ENCODE data around the gene FAM117B. TPM values are rescaled to one million over a fixed set of nuclear protein-coding genes. Genes with fewer than 3 reads are reported as not detected.

FAM117B gene
- total RNA-seq, 2 donors from 2014 or later: 32.1 to 34.0 TPM

- Histone ChIP-seq H3K4me1 (ENCODE audit: control insufficient read depth, insufficient read depth, low read length) (no peaks in the 10 kb centered on the region), H3K27me3 (ENCODE audit: control insufficient read depth, insufficient read depth, low read length, poor library complexity, severe bottlenecking) (no peaks in the 10 kb centered on the region), H3K9me3 (ENCODE audit: control insufficient read depth, low read length) (no peaks in the 10 kb centered on the region), H3K4me3 (ENCODE audit: low read length) (no peak overlapping the region), H3K27ac (ENCODE audit: low read depth, low read length) (no peak overlapping the region), H3K9ac (ENCODE audit: extremely low read depth, low read length, poor library complexity, severe bottlenecking) (no peak overlapping the region), H3K36me3 (ENCODE audit: control insufficient read depth, insufficient read depth, low read length) (no peaks in the 10 kb centered on the region)
- Mint-ChIP-seq H3K9me3 (no peaks in the 10 kb centered on the region), H3K4me3 (no peak overlapping the region), H3K27me3 (ENCODE audit: insufficient read depth) (no peaks in the 10 kb centered on the region), H3K27ac (no peak overlapping the region), H3K4me1 (no peaks in the 10 kb centered on the region), H3K36me3 (ENCODE audit: low read depth) (no peaks in the 10 kb centered on the region)
- DNase-seq: no peak
- no peak for TF ChIP-seq CTCF (conservative IDR thresholded peaks at IDR 0.05)
- WGBS, 2 experiments (ENCODE audit: insufficient coverage in 1 of 2, insufficient read length in 1 of 2): 100% methylated on average over 2 of the region's 2 CpGs; no CpG with 5 or more reads in 1 of the 2 experiments
These were observed 55.1 kb downstream of the FAM117B start for GRCh38 chr2:202689898-202690297.

GRCh38 chr2:202690321-202690900 is 55.6 kb downstream of the FAM117B start:
- Histone ChIP-seq H3K27me3 (ENCODE audit: control insufficient read depth, insufficient read depth, low read length, poor library complexity, severe bottlenecking) (no peaks in the 10 kb centered on the region), H3K4me3 (ENCODE audit: low read length) (no peak overlapping the region), H3K36me3 (ENCODE audit: control insufficient read depth, insufficient read depth, low read length) (no peaks in the 10 kb centered on the region), H3K9me3 (ENCODE audit: control insufficient read depth, low read length) (no peaks in the 10 kb centered on the region), H3K9ac (ENCODE audit: extremely low read depth, low read length, poor library complexity, severe bottlenecking) (no peak overlapping the region), H3K27ac (ENCODE audit: low read depth, low read length) (no peak overlapping the region), H3K4me1 (ENCODE audit: control insufficient read depth, insufficient read depth, low read length) (no peaks in the 10 kb centered on the region)
- TF ChIP-seq CTCF (conservative IDR thresholded peaks at IDR 0.05): no peak
- Mint-ChIP-seq H3K9me3 (no peaks in the 10 kb centered on the region), H3K36me3 (ENCODE audit: low read depth) (no peaks in the 10 kb centered on the region), H3K4me3 (no peak overlapping the region), H3K27me3 (ENCODE audit: insufficient read depth) (no peaks in the 10 kb centered on the region), H3K4me1 (no peaks in the 10 kb centered on the region), H3K27ac (no peak overlapping the region)
- no peak for DNase-seq
- 91 to 100% methylated on average over 1 to 3 of the region's 3 CpGs for WGBS, 2 experiments (ENCODE audit: insufficient coverage in 1 of 2, insufficient read length in 1 of 2)

- no peaks in the 10 kb centered on the region for H3K4me1 ChIP-seq (ENCODE audit: control insufficient read depth, insufficient read depth, low read length)
- no peaks in the 10 kb centered on the region for H3K4me1 Mint-ChIP-seq
- H3K27me3 ChIP-seq (ENCODE audit: control insufficient read depth, insufficient read depth, low read length, poor library complexity, severe bottlenecking): no peaks in the 10 kb centered on the region
- H3K36me3 ChIP-seq (ENCODE audit: control insufficient read depth, insufficient read depth, low read length): peaks cover 24% of the 10 kb centered on the region
- no peak overlapping the region for H3K4me3 Mint-ChIP-seq
- no peaks in the 10 kb centered on the region for H3K9me3 Mint-ChIP-seq
- DNase-seq: no peak
- H3K9me3 ChIP-seq (ENCODE audit: control insufficient read depth, low read length): no peaks in the 10 kb centered on the region
- no peak for TF ChIP-seq CTCF (conservative IDR thresholded peaks at IDR 0.05)
- H3K27ac ChIP-seq (ENCODE audit: low read depth, low read length): no peak overlapping the region
- H3K27me3 Mint-ChIP-seq (ENCODE audit: insufficient read depth): no peaks in the 10 kb centered on the region
- H3K4me3 ChIP-seq (ENCODE audit: low read length): no peak overlapping the region
- H3K36me3 Mint-ChIP-seq (ENCODE audit: low read depth): peaks cover 16% of the 10 kb centered on the region
- H3K9ac ChIP-seq (ENCODE audit: extremely low read depth, low read length, poor library complexity, severe bottlenecking): no peak overlapping the region
- no peak overlapping the region for H3K27ac Mint-ChIP-seq
- 91 to 100% methylated on average over 4 of the region's 4 CpGs for WGBS, 2 experiments (ENCODE audit: insufficient coverage in 1 of 2, insufficient read length in 1 of 2)
These were observed 58.7 kb downstream of the FAM117B start for GRCh38 chr2:202693503-202693902.
